Activated T-helper 1 cell treated with anti-CD3 and anti-CD28 coated beads, Interleukin-2, amount 50 U/mL, for 16 hours (primary cell): ENCODE data around the gene KHNYN.
"Not testable (repeated sequence)": the region's sequence is repeated elsewhere in the genome, so short reads cannot be mapped to it uniquely, and the experiment has no call there.

Source experiments
- DNase-seq, 2 donors: peaks; one replicate each; pipeline ENCODE4 v3.0.0-alpha.2; 2020; ENCODE audit warnings: low read depth in 1 of 2, low spot score in 1 of 2

The KHNYN gene

GRCh38 chr14:24437020-24437735 lies 7.4 kb downstream of the KHNYN start:
- DNase-seq = no peak

GRCh38 chr14:24437736-24438067 lies 7.9 kb downstream of the KHNYN start:
- no peak for DNase-seq

GRCh38 chr14:24438223-24439097 lies 8.7 kb downstream of the KHNYN start:
- DNase-seq = no peak

GRCh38 chr14:24439257-24439656 lies 9.5 kb downstream of the KHNYN start:
- no peak for DNase-seq

- DNase-seq = no peak
Observed at GRCh38 chr14:24439830-24440605, 10.3 kb downstream of the KHNYN start.

GRCh38 chr14:24440606-24441399 lies 11.0 kb downstream of the KHNYN start:
- DNase-seq = no peak

GRCh38 chr14:24441485-24441884 lies 11.7 kb downstream of the KHNYN start:
- DNase-seq = no peak

GRCh38 chr14:24441904-24442239 lies 12.1 kb downstream of the KHNYN start:
- DNase-seq = no peak

GRCh38 chr14:24442240-24443052 lies 12.7 kb downstream of the KHNYN start, which contains the start of gene SDR39U1:
TSS of gene SDR39U1 (minus strand) at chr14:24442776. CDS start at chr14:24442769, 7 bp downstream.
- DNase-seq = peak; percentile 88 to 93

- no peak for DNase-seq
Observed at GRCh38 chr14:24443053-24443665, 13.4 kb downstream of the KHNYN start.

- not testable (repeated sequence) for DNase-seq
Observed at GRCh38 chr14:24450828-24451227, 21.1 kb downstream of the KHNYN start.

- DNase-seq = no peak
Observed at GRCh38 chr14:24456980-24457379, 27.2 kb downstream of the KHNYN start.

- no peak for DNase-seq
Observed at GRCh38 chr14:24458736-24459135, 29.0 kb downstream of the KHNYN start.

GRCh38 chr14:24459331-24459730 lies 29.6 kb downstream of the KHNYN start:
- no peak for DNase-seq

- DNase-seq = no peak
Observed at GRCh38 chr14:24461336-24461735, 31.6 kb downstream of the KHNYN start.

GRCh38 chr14:24463017-24463883 lies 33.5 kb downstream of the KHNYN start:
- DNase-seq = no peak

- no peak for DNase-seq
Observed at GRCh38 chr14:24463884-24464785, 34.4 kb downstream of the KHNYN start.

GRCh38 chr14:24465368-24465767 lies 35.6 kb downstream of the KHNYN start:
- no peak for DNase-seq
